ENCODE data around the gene MBD6. TPM values are rescaled to one million over a fixed set of nuclear protein-coding genes. Genes with fewer than 3 reads are reported as not detected.

Gene MBD6
- total and polyA plus RNA-seq, 2 of the 8 experiments (the other 6 are each of a cell fraction or from before 2014, with no cell fraction given): 3.9 to 32.3 TPM

GRCh38 chr12:57534991-57535543 lies 12.4 kb downstream of the MBD6 start:
- 87% methylated on average over 3 of the region's 3 CpGs; no CpG with 5 or more reads in 1 of the 2 experiments for WGBS, 2 experiments (ENCODE audit: extremely low coverage in 1 of 2, insufficient coverage in 1 of 2, insufficient read length in 1 of 2, insufficient replicate concordance in 2 of 2, low coverage in 1 of 2, low lambda C conversion rate in 2 of 2, missing lambda C conversion rate in 1 of 2)
- no peak overlapping the region for H2AK5ac ChIP-seq (ENCODE audit: low read depth, low read length)
- POLR2A ChIA-PET (ENCODE audit: partially characterized antibody): interaction anchor here (0.9 to 8.9 kb wide), 12 partner anchors 9 to 47 kb away, joined by 3 to 65 read pairs (median 5); partner anchors contain the start of genes DCTN2 and DDIT3

More at GRCh38 chr12:57534991-57535543, 12.4 kb downstream of the MBD6 start:
- Histone ChIP-seq H3K79me1 (ENCODE audit: low read depth, low read length) (no peaks in the 10 kb centered on the region), H2BK20ac (ENCODE audit: low read length) (no peak overlapping the region), H3K4me3 (ENCODE audit: extremely low read depth in 1 of 4, insufficient read depth in 2 of 4, low read depth in 3 of 4, low read length in 4 of 4) (no peak overlapping the region), H3K4me1 (replicated peaks in 1 of 4; ENCODE audit: control insufficient read depth in 3 of 4, insufficient read depth in 4 of 4, low read length in 3 of 4) (peaks cover 0 to 2% (median 0%) of the 10 kb centered on the region in 4 experiments; a peak in 1 of 7 replicates), H2BK5ac (ENCODE audit: low read depth, low read length) (no peak overlapping the region), H2AFZ (ENCODE audit: low read length) (no peak overlapping the region), H3K23ac (ENCODE audit: insufficient read length) (no peak overlapping the region), H4K91ac (replicated peaks; ENCODE audit: insufficient read length, low read length) (no peak overlapping the region), H3K18ac (ENCODE audit: extremely low read depth, low read length) (no peak overlapping the region), H4K8ac (ENCODE audit: extremely low read depth, insufficient read depth, low read length) (no peak overlapping the region), H3K79me2 (ENCODE audit: control insufficient read depth in 1 of 2, insufficient read depth in 2 of 2, low read length in 2 of 2) (no peaks in the 10 kb centered on the region), H3K14ac (ENCODE audit: insufficient read length) (no peak overlapping the region), H3K27me3 (replicated peaks in 1 of 4; ENCODE audit: control insufficient read depth in 3 of 4, extremely low read depth in 1 of 4, insufficient read depth in 3 of 4, low read length in 3 of 4) (peaks cover 0 to 1% (median 0%) of the 10 kb centered on the region in 4 experiments; a peak in 1 of 7 replicates), H2BK12ac (ENCODE audit: low read depth, low read length) (no peak overlapping the region), H3K9ac (replicated peaks in 1 of 4; ENCODE audit: extremely low read depth in 1 of 4, low read depth in 3 of 4, low read length in 3 of 4) (no peak overlapping the region), H2BK15ac (ENCODE audit: low read length) (no peak overlapping the region), H3K9me3 (ENCODE audit: insufficient read depth in 2 of 2, low read depth in 1 of 2, low read length in 1 of 2) (no peaks in the 10 kb centered on the region), H3K56ac (replicated peaks; ENCODE audit: insufficient read length, low read depth, low read length) (no peak overlapping the region), H3K36me3 (ENCODE audit: control insufficient read depth in 2 of 4, insufficient read depth in 4 of 4, low read length in 3 of 4) (peaks cover 14 to 54% (median 47%) of the 10 kb centered on the region in 4 experiments; a peak in 7 of 8 replicates), H4K20me1 (replicated peaks in 1 of 2; ENCODE audit: control insufficient read depth in 1 of 2, insufficient read depth in 2 of 2, low read length in 2 of 2) (peaks cover 1 to 10% of the 10 kb centered on the region in 2 experiments), H2BK120ac (replicated peaks; ENCODE audit: low read depth, low read length) (no peak overlapping the region), H3K4me2 (ENCODE audit: insufficient read depth in 1 of 2, low read depth in 2 of 2, low read length in 2 of 2) (no peak overlapping the region), H3K27ac (ENCODE audit: low read depth, low read length) (no peak overlapping the region), H3K23me2 (ENCODE audit: low read depth, low read length) (no peaks in the 10 kb centered on the region), H4K5ac (ENCODE audit: insufficient read length, low read depth, low read length) (no peak overlapping the region), H3K4ac (replicated peaks; ENCODE audit: insufficient read length, low read depth, low read length) (no peak overlapping the region)
- no peak for TF ChIP-seq TCF12 (IDR thresholded peaks at IDR 0.05; ENCODE audit: low read depth, low read length)
- no peak for TF ChIP-seq POLR2AphosphoS5 (IDR thresholded peaks at IDR 0.05; ENCODE audit: low read depth, low read length)
- TF ChIP-seq KDM4A (IDR thresholded peaks at IDR 0.05; ENCODE audit: low read depth, low read length, severe bottlenecking): no peak
- CTCF ChIA-PET (ENCODE audit: partially characterized antibody): interaction anchor here (1.1 to 5.6 kb wide), 6 partner anchors 10 to 321 kb away, joined by 3 to 29 read pairs (median 4); no protein-coding TSS in a partner anchor
- FAIRE-seq (no peak), DNase-seq (ENCODE audit: low read depth in 1 of 2, low spot score in 2 of 2) (no peak)

All from H1 (cell line).